HPDE6-E6E7 (cell line): ENCODE results near the gene KIF3A.

ENCODE experiments used
- DNase-seq: peaks from one replicate; pipeline ENCODE4 v3.0.0; 2011; ENCODE audit warnings: missing footprints; ENCODE audit errors: extremely low spot score

The KIF3A gene

GRCh38 chr5:132677682-132678400 lies 59.5 kb downstream of the KIF3A start:
- DNase-seq = no peak

GRCh38 chr5:132677191-132677590 lies 60.2 kb downstream of the KIF3A start:
- DNase-seq = peak; percentile 98

- no peak for DNase-seq
These were observed 61.2 kb downstream of the KIF3A start for GRCh38 chr5:132675936-132676689.

- peak; percentile 85 for DNase-seq
These were observed 62.5 kb downstream of the KIF3A start for GRCh38 chr5:132674671-132675506.

GRCh38 chr5:132673939-132674630 lies 63.3 kb downstream of the KIF3A start, which contains the start of gene IL4:
TSS of gene IL4 (plus strand) at chr5:132673989. CDS start at chr5:132674051, 62 bp downstream.
- DNase-seq = no peak

- DNase-seq = no peak
These were observed 63.9 kb downstream of the KIF3A start for GRCh38 chr5:132673488-132673887.

GRCh38 chr5:132671000-132671399 lies 66.3 kb downstream of the KIF3A start:
- DNase-seq = no peak

- DNase-seq = no peak
These were observed 67.1 kb downstream of the KIF3A start for GRCh38 chr5:132669966-132670882.

- DNase-seq = no peak
These were observed 67.9 kb downstream of the KIF3A start for GRCh38 chr5:132669455-132669820.

GRCh38 chr5:132668706-132669454 lies 68.5 kb downstream of the KIF3A start:
- DNase-seq = no peak

GRCh38 chr5:132667761-132668705 lies 69.3 kb downstream of the KIF3A start:
- no peak for DNase-seq

GRCh38 chr5:132667309-132667708 lies 70.0 kb downstream of the KIF3A start:
- no peak for DNase-seq

GRCh38 chr5:132666310-132667123 lies 70.8 kb downstream of the KIF3A start:
- no peak for DNase-seq

- no peak for DNase-seq
These were observed 71.7 kb downstream of the KIF3A start for GRCh38 chr5:132665574-132666080.

- no peak for DNase-seq
These were observed 72.6 kb downstream of the KIF3A start for GRCh38 chr5:132664696-132665209.

GRCh38 chr5:132663771-132664695 lies 73.3 kb downstream of the KIF3A start:
- DNase-seq = no peak
